Measurements from ENCODE around the gene NEK7.

The NEK7 gene

GRCh38 chr1:198167436-198167934 lies 10.7 kb downstream of the NEK7 start:
- H3K4me2 ChIP-seq (ENCODE audit: low read depth, low read length, poor library complexity, severe bottlenecking): no peak overlapping the region
- H3K27me3 ChIP-seq (ENCODE audit: low read length): no peaks in the 10 kb centered on the region
- peaks cover 15% of the 10 kb centered on the region for H4K20me1 ChIP-seq (ENCODE audit: low read depth, low read length)
- H3K9me2 ChIP-seq (replicated peaks; ENCODE audit: insufficient read depth, low read length): no peaks in the 10 kb centered on the region
- H3K79me2 ChIP-seq (ENCODE audit: insufficient read depth, low read length): peaks cover 33% of the 10 kb centered on the region
- H3K27ac ChIP-seq (ENCODE audit: low read depth, low read length): no peak overlapping the region
- H3K36me3 ChIP-seq (ENCODE audit: low read length): no peaks in the 10 kb centered on the region
- no peaks in the 10 kb centered on the region for H3F3A ChIP-seq (ENCODE audit: insufficient read depth)
- no peaks in the 10 kb centered on the region for H3K9me3 ChIP-seq (ENCODE audit: insufficient read depth, low read length)
- no peak overlapping the region for H3K4me3 ChIP-seq (ENCODE audit: insufficient read depth, low read length, poor library complexity, severe bottlenecking)
- H3K9ac ChIP-seq (ENCODE audit: low read length): no peak overlapping the region
- no peak for TF ChIP-seq CTCF (IDR thresholded peaks at IDR 0.05; ENCODE audit: insufficient read depth, low read length, poor library complexity, severe bottlenecking)
- no peak for TF ChIP-seq EZH2phosphoT487 (conservative IDR thresholded peaks at IDR 0.05; ENCODE audit: low read length)
- H2AFZ ChIP-seq (ENCODE audit: low read depth, low read length, severe bottlenecking): no peak overlapping the region

- Histone ChIP-seq H3K9me2 (replicated peaks; ENCODE audit: insufficient read depth, low read length) (no peaks in the 10 kb centered on the region), H4K20me1 (ENCODE audit: low read depth, low read length) (peaks cover 16% of the 10 kb centered on the region), H3K9me3 (ENCODE audit: insufficient read depth, low read length) (no peaks in the 10 kb centered on the region), H3K9ac (ENCODE audit: low read length) (no peak overlapping the region), H3K36me3 (ENCODE audit: low read length) (no peaks in the 10 kb centered on the region), H3K4me3 (ENCODE audit: insufficient read depth, low read length, poor library complexity, severe bottlenecking) (no peak overlapping the region), H3K79me2 (ENCODE audit: insufficient read depth, low read length) (peaks cover 31% of the 10 kb centered on the region), H3K27ac (ENCODE audit: low read depth, low read length) (no peak overlapping the region), H3F3A (ENCODE audit: insufficient read depth) (no peaks in the 10 kb centered on the region), H3K27me3 (ENCODE audit: low read length) (no peaks in the 10 kb centered on the region), H3K4me2 (ENCODE audit: low read depth, low read length, poor library complexity, severe bottlenecking) (no peak overlapping the region), H2AFZ (ENCODE audit: low read depth, low read length, severe bottlenecking) (no peak overlapping the region)
- TF ChIP-seq CTCF (IDR thresholded peaks at IDR 0.05; ENCODE audit: insufficient read depth, low read length, poor library complexity, severe bottlenecking) (no peak), EZH2phosphoT487 (conservative IDR thresholded peaks at IDR 0.05; ENCODE audit: low read length) (no peak)
Observed at GRCh38 chr1:198168227-198168626, 11.4 kb downstream of the NEK7 start.

- H3K4me3 ChIP-seq (ENCODE audit: insufficient read depth, low read length, poor library complexity, severe bottlenecking): no peak overlapping the region
- H3K79me2 ChIP-seq (ENCODE audit: insufficient read depth, low read length): peaks cover 31% of the 10 kb centered on the region
- no peaks in the 10 kb centered on the region for H3K9me2 ChIP-seq (replicated peaks; ENCODE audit: insufficient read depth, low read length)
- no peak overlapping the region for H3K27ac ChIP-seq (ENCODE audit: low read depth, low read length)
- no peaks in the 10 kb centered on the region for H3K27me3 ChIP-seq (ENCODE audit: low read length)
- H3K36me3 ChIP-seq (ENCODE audit: low read length): no peaks in the 10 kb centered on the region
- no peak overlapping the region for H3K9ac ChIP-seq (ENCODE audit: low read length)
- no peaks in the 10 kb centered on the region for H3K9me3 ChIP-seq (ENCODE audit: insufficient read depth, low read length)
- H3F3A ChIP-seq (ENCODE audit: insufficient read depth): no peaks in the 10 kb centered on the region
- H2AFZ ChIP-seq (ENCODE audit: low read depth, low read length, severe bottlenecking): no peak overlapping the region
- no peak overlapping the region for H3K4me2 ChIP-seq (ENCODE audit: low read depth, low read length, poor library complexity, severe bottlenecking)
- no peak for TF ChIP-seq EZH2phosphoT487 (conservative IDR thresholded peaks at IDR 0.05; ENCODE audit: low read length)
- no peak for TF ChIP-seq CTCF (IDR thresholded peaks at IDR 0.05; ENCODE audit: insufficient read depth, low read length, poor library complexity, severe bottlenecking)
- H4K20me1 ChIP-seq (ENCODE audit: low read depth, low read length): peaks cover 16% of the 10 kb centered on the region
Observed at GRCh38 chr1:198169672-198170071, 12.9 kb downstream of the NEK7 start.
